ENCODE measurements around the gene ADI1.

The ADI1 gene

GRCh38 chr2:3472296-3472695 lies 47.0 kb downstream of the ADI1 start:
- Histone ChIP-seq H3K9me3 (ENCODE audit: insufficient read depth, low read length) (no peaks in the 10 kb centered on the region), H3K36me3 (ENCODE audit: low read length) (no peaks in the 10 kb centered on the region; the same call in 1 of the 2 replicates), H3K27ac (ENCODE audit: low read depth, low read length) (no peak overlapping the region), H3K27me3 (ENCODE audit: low read length) (no peaks in the 10 kb centered on the region), H3K4me2 (ENCODE audit: low read depth, low read length, poor library complexity, severe bottlenecking) (no peak overlapping the region), H3K9ac (ENCODE audit: low read length) (no peak overlapping the region), H3F3A (ENCODE audit: insufficient read depth) (no peaks in the 10 kb centered on the region), H3K9me2 (replicated peaks; ENCODE audit: insufficient read depth, low read length) (no peaks in the 10 kb centered on the region), H3K4me3 (ENCODE audit: insufficient read depth, low read length, poor library complexity, severe bottlenecking) (no peak overlapping the region), H2AFZ (ENCODE audit: low read depth, low read length, severe bottlenecking) (no peak overlapping the region), H4K20me1 (ENCODE audit: low read depth, low read length) (no peaks in the 10 kb centered on the region), H3K79me2 (ENCODE audit: insufficient read depth, low read length) (no peaks in the 10 kb centered on the region)
- TF ChIP-seq, protein P1, sequence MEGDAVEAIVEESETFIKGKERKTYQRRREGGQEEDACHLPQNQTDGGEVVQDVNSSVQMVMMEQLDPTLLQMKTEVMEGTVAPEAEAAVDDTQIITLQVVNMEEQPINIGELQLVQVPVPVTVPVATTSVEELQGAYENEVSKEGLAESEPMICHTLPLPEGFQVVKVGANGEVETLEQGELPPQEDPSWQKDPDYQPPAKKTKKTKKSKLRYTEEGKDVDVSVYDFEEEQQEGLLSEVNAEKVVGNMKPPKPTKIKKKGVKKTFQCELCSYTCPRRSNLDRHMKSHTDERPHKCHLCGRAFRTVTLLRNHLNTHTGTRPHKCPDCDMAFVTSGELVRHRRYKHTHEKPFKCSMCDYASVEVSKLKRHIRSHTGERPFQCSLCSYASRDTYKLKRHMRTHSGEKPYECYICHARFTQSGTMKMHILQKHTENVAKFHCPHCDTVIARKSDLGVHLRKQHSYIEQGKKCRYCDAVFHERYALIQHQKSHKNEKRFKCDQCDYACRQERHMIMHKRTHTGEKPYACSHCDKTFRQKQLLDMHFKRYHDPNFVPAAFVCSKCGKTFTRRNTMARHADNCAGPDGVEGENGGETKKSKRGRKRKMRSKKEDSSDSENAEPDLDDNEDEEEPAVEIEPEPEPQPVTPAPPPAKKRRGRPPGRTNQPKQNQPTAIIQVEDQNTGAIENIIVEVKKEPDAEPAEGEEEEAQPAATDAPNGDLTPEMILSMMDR (IDR thresholded peaks at IDR 0.05; ENCODE audit: insufficient read depth, low read length, poor library complexity, severe bottlenecking), result no peak
- no peak for TF ChIP-seq EZH2phosphoT487 (conservative IDR thresholded peaks at IDR 0.05; ENCODE audit: low read length)

DNA sequence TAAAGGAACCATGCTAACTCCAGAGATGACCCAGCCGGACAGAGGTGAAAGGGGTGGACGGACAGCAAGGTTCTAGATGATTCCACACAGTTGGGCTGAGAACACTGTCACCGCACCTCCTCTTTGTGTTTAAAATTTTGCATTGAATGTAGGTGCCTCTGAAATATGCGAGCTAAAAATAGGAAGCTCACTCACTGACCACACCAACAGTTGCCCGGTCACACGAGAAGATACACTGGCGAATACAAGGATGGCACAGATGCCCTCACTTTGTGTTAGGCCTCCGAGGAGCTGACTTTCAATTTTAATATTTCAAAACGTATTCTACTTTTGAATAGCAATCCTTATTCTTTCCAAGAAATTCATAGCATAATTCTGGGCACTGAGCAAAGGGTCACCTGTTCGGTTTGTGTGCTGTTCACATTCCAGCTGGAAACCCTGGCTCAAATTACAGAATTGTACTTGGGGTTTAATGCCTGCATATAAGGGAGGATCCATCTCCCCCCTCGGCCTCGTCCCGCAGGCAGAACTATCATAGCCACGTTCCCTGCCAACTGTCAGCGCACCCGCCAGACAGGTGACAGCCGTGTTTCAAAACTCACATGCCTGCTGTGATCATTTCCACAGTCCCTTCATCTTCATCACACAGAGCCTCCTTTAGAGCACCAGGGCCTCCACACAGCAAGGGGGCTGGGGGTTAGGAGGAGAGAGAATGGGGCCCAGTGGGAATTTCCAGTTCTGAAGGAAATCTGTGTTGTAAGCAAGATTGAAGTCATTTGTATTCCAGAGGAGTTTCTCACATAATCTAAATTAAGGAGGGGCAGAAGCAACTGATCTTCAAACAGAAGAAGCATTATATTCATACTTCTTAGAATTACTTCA lies 48.2 kb downstream of the ADI1 start:
- Histone ChIP-seq H3K4me2 (ENCODE audit: low read depth, low read length, poor library complexity, severe bottlenecking) (no peak overlapping the region), H4K20me1 (ENCODE audit: low read depth, low read length) (no peaks in the 10 kb centered on the region), H3K27ac (ENCODE audit: low read depth, low read length) (no peak overlapping the region), H3F3A (ENCODE audit: insufficient read depth) (no peaks in the 10 kb centered on the region), H3K9ac (ENCODE audit: low read length) (no peak overlapping the region), H3K4me3 (ENCODE audit: insufficient read depth, low read length, poor library complexity, severe bottlenecking) (no peak overlapping the region), H3K9me2 (replicated peaks; ENCODE audit: insufficient read depth, low read length) (no peaks in the 10 kb centered on the region), H3K36me3 (ENCODE audit: low read length) (no peaks in the 10 kb centered on the region), H2AFZ (ENCODE audit: low read depth, low read length, severe bottlenecking) (no peak overlapping the region), H3K79me2 (ENCODE audit: insufficient read depth, low read length) (no peaks in the 10 kb centered on the region), H3K27me3 (ENCODE audit: low read length) (no peaks in the 10 kb centered on the region), H3K9me3 (ENCODE audit: insufficient read depth, low read length) (no peaks in the 10 kb centered on the region)
- TF ChIP-seq, protein P1 (IDR thresholded peaks at IDR 0.05; ENCODE audit: insufficient read depth, low read length, poor library complexity, severe bottlenecking), result no peak
- TF ChIP-seq EZH2phosphoT487 (conservative IDR thresholded peaks at IDR 0.05; ENCODE audit: low read length), result no peak

GRCh38 chr2:3470166-3470651 lies 49.1 kb downstream of the ADI1 start:
- Histone ChIP-seq H3K27me3 (ENCODE audit: low read length) (no peaks in the 10 kb centered on the region), H3K4me3 (ENCODE audit: insufficient read depth, low read length, poor library complexity, severe bottlenecking) (no peak overlapping the region)
- no peak for TF ChIP-seq EZH2phosphoT487 (conservative IDR thresholded peaks at IDR 0.05; ENCODE audit: low read length)
- TF ChIP-seq, protein P1 (IDR thresholded peaks at IDR 0.05; ENCODE audit: insufficient read depth, low read length, poor library complexity, severe bottlenecking), result no peak

More at GRCh38 chr2:3470166-3470651, 49.1 kb downstream of the ADI1 start:
- Histone ChIP-seq H2AFZ (ENCODE audit: low read depth, low read length, severe bottlenecking) (no peak overlapping the region), H4K20me1 (ENCODE audit: low read depth, low read length) (no peaks in the 10 kb centered on the region), H3K9me2 (replicated peaks; ENCODE audit: insufficient read depth, low read length) (no peaks in the 10 kb centered on the region), H3K4me2 (ENCODE audit: low read depth, low read length, poor library complexity, severe bottlenecking) (no peak overlapping the region), H3F3A (ENCODE audit: insufficient read depth) (no peaks in the 10 kb centered on the region), H3K9me3 (ENCODE audit: insufficient read depth, low read length) (no peaks in the 10 kb centered on the region), H3K36me3 (ENCODE audit: low read length) (no peaks in the 10 kb centered on the region), H3K27ac (ENCODE audit: low read depth, low read length) (no peak overlapping the region), H3K9ac (ENCODE audit: low read length) (no peak overlapping the region), H3K79me2 (ENCODE audit: insufficient read depth, low read length) (no peaks in the 10 kb centered on the region)
